Rectal smooth muscle tissue (tissue), 1 donor: ENCODE data around the gene RSPH6A.

Experiments
- H3K27ac ChIP-seq: one replicate; pipeline ENCODE4 v1.7.0; 2013; ENCODE audit warnings: low read depth, low read length, inconsistent platforms
- H3K27me3 ChIP-seq: one replicate; pipeline ENCODE4 v1.7.0; 2013; ENCODE audit warnings: low read length; ENCODE audit not compliant: control insufficient read depth, insufficient read depth
- H3K36me3 ChIP-seq: one replicate; pipeline ENCODE4 v1.7.0; 2013; ENCODE audit warnings: low read length; ENCODE audit not compliant: control insufficient read depth, insufficient read depth
- H3K4me1 ChIP-seq: one replicate; pipeline ENCODE4 v1.7.0; 2013; ENCODE audit warnings: low read length; ENCODE audit not compliant: control insufficient read depth, insufficient read depth
- H3K4me3 ChIP-seq: one replicate; pipeline ENCODE4 v1.7.0; 2013; ENCODE audit warnings: low read length
- H3K9ac ChIP-seq: one replicate; pipeline ENCODE4 v1.7.0; 2013; ENCODE audit warnings: low read length

Gene RSPH6A

DNA sequence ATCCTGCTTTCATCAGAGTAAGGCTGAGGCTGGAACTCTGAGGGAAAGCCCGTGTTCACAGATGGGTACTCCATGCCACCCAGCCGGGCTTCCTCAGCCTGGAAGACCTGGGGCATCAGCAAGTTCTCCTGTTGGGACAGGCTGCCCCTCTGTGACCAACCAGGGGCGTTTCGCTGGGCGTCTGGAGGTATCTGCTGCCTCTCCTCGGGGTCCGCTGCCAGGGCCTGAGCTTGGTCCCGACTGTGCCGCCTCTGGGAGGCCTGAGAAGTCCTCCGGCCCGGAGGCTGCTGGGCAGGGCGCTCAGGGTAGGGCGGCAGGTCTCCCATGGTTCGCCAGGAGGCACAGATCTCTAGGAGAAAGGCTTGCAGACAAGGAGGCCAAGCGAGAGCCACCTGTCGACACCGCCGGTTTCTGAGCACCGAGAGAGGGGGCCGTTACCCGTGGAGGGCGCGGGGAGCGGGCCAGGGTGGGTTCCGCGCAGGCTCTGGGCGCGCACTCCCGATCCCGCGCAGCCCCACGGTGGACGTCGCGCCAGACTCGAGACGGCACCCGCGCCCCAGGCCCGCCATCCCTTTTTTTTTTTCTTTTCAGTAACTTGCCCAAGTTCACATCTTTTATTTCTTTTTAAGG lies at the start of gene RSPH6A:
Gene RSPH6A, minus strand, starts transcription at position 458 of the 630 bp plus-strand sequence. Its CDS starts 132 bp downstream, at position 326.
- Histone ChIP-seq H3K9ac (no peak within 1 kb of the TSS), H3K27ac (no peak within 1 kb of the TSS), H3K27me3 (no peaks in the 10 kb centered on the region)

DNA sequence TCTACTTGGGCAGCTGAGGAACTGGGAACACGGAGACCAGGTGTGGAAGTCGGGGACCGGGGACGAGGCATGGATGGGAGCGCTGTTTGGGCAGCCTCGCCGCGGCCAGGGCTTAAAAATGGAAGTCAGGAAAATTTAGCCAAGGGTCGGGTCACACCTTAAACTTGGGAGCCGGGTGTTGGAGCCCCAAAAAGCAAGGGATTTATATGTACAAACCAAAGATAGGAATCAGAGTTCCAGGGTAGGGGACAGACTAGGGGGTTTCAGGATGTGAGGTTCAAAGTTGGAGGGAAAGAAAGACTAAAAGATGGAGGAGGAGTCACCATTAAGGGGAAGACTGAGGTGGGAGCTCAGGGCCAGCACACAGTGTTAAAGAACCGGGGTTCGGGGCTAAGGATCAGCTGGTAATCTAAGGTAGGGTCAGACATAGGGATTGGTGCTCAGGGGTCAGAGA lies 49.5 kb upstream of the RSPH6A start:
- peak overlapping the region; percentile 66 for H3K4me3 ChIP-seq
- peaks cover 2% of the 10 kb centered on the region for H3K36me3 ChIP-seq
- peaks cover 3% of the 10 kb centered on the region for H3K4me1 ChIP-seq
- peak overlapping the region; percentile 17 for H3K9ac ChIP-seq
- peaks cover 3% of the 10 kb centered on the region for H3K27me3 ChIP-seq
- no peak overlapping the region for H3K27ac ChIP-seq

More for the DNA sequence above, at the start of gene RSPH6A:
- Histone ChIP-seq H3K4me3 (no peak within 1 kb of the TSS), H3K36me3 (no peaks in the 10 kb centered on the region), H3K4me1 (no peaks in the 10 kb centered on the region)

DNA sequence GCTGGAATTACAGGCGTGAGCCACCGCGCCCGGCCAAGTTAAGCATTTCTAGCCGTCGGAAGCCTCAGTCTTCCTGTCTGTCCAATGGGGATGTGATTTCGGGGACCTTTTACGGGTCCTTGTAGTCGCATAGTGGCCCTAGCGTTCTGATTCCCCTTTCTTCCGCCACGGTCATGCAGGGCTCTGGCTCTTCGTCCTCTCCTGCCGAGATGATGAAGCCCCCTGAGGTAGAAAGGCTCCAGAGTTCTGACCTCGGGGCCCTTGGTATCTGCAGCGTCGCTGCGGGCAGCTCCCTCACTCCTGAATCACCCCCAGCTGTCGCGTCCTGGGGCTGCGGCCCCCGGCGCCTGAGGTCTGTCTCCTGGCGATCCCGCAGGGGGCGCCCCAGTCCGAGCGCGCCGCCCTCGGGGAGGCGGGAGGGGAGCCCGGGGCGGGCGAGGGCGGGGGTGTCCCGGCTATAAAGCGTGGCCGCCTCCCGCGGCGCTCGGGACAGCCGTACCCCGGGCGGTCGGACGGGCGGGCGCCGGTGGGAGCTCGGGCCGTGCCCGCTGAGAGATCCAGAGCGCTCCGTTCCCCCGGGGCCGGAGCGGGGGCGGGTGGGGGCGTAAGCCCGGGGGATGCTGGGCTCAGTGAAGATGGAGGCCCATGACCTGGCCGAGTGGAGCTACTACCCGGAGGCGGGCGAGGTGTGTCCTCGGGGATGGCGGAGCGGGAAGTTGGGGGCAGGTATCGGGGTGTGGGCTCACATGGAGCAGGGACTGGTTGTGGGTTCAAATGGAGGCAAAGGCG lies 48.9 kb upstream of the RSPH6A start, which contains the start of gene FOXA3:
Gene FOXA3, plus strand, starts transcription at position 487 of the 789 bp plus-strand sequence. Its CDS starts 131 bp downstream, at position 618.
- H3K4me3 ChIP-seq = peak within 1 kb of the TSS; percentile 79
- peaks cover 3% of the 10 kb centered on the region for H3K4me1 ChIP-seq
- H3K27me3 ChIP-seq = peaks cover 3% of the 10 kb centered on the region
- H3K27ac ChIP-seq = no peak within 1 kb of the TSS
- peaks cover 4% of the 10 kb centered on the region for H3K36me3 ChIP-seq
- peak within 1 kb of the TSS; percentile 49 for H3K9ac ChIP-seq

DNA sequence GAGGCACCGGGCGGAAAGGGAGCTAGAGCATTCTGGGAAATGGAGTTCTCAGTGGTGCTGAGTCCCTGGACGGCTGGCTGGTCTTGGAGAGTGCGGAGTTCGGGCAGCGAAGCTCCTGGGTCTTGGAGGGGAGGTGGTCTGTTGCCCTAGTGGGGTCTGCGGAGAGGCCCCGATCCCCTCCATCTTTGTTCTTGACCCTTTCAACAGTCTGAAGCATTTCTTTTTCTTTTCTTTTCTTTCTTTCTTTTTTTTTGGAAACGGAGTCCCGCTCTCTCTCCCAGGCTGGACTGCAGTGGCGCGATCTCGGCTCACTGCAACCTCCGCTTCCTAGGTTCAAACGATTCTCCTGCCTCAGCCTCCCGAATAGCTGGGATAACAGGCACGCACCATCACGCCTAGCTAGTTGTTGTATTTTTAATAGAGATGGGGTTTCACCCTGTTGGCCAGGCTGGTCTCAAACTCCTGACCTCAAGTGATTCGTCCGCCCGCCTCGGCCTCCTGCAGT lies 48.3 kb upstream of the RSPH6A start:
- Histone ChIP-seq H3K9ac (no peak overlapping the region), H3K36me3 (peaks cover 4% of the 10 kb centered on the region), H3K27me3 (peaks cover 3% of the 10 kb centered on the region), H3K27ac (no peak overlapping the region), H3K4me3 (peak overlapping the region; percentile 79), H3K4me1 (peaks cover 3% of the 10 kb centered on the region)

DNA sequence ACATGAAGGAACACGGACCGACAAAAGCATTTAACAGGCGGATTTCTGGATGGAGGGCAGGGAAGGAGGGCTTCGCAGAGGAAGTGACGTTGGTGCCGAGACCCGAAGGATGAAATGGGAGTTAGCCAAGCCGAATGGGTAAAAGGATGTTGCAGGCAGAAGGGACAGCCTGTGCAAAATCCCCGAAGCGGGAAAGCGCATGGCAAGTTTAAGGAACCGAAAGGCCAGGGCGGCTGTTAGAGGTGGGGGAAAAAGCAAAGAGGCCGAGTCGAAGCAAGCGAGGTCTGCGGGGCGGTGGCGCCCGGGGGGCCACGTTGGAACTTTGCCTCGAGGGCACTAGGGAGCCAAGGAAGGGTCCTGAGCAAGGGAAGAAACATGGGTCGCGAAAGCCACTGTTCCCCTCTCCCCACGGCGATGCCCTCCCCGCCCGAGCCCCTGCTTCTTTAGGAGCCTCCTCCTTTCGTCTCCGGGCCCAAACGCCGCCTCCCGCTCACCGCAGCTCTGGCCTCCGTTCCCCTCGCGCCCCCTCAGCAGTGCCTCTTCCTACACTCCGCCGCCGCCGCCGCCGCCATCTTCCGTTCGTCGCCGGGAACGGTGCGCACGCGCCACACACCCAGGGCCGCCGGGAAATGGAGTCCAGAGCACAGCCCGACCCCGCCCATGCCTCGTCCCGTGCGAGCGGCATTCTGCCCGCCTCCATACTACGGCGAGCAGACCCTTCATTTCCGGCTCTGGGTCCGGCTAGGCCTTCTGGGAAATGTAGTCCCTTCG lies 47.6 kb upstream of the RSPH6A start, which contains the start of gene SYMPK:
Gene SYMPK, minus strand, starts transcription at position 584 of the 771 bp plus-strand sequence. CDS start 8,652 bp downstream, outside the sequence.
- peak within 1 kb of the TSS; percentile 59 for H3K9ac ChIP-seq
- peaks cover 3% of the 10 kb centered on the region for H3K27me3 ChIP-seq
- H3K27ac ChIP-seq = peak within 1 kb of the TSS; percentile 74
- peaks cover 4% of the 10 kb centered on the region for H3K36me3 ChIP-seq
- H3K4me3 ChIP-seq = peak within 1 kb of the TSS; percentile 86
- H3K4me1 ChIP-seq = peaks cover 3% of the 10 kb centered on the region

DNA sequence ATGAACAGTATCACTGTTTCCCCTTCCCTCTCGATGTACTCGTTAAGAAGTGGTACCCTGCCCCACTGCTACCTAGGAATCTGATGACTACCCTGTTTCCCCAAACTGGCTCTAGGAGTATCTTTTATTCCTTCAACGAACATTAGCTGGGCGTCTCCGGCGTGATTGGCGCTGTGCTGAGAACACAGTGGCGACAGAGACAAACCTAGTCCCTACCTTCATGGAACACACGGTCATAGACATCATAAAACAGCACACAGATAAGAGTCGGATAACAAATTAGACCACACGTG lies 47.1 kb upstream of the RSPH6A start:
- Histone ChIP-seq H3K36me3 (peaks cover 4% of the 10 kb centered on the region), H3K4me1 (peaks cover 3% of the 10 kb centered on the region), H3K27me3 (peaks cover 3% of the 10 kb centered on the region), H3K9ac (no peak overlapping the region), H3K27ac (peak overlapping the region; percentile 74), H3K4me3 (peak overlapping the region; percentile 86)

DNA sequence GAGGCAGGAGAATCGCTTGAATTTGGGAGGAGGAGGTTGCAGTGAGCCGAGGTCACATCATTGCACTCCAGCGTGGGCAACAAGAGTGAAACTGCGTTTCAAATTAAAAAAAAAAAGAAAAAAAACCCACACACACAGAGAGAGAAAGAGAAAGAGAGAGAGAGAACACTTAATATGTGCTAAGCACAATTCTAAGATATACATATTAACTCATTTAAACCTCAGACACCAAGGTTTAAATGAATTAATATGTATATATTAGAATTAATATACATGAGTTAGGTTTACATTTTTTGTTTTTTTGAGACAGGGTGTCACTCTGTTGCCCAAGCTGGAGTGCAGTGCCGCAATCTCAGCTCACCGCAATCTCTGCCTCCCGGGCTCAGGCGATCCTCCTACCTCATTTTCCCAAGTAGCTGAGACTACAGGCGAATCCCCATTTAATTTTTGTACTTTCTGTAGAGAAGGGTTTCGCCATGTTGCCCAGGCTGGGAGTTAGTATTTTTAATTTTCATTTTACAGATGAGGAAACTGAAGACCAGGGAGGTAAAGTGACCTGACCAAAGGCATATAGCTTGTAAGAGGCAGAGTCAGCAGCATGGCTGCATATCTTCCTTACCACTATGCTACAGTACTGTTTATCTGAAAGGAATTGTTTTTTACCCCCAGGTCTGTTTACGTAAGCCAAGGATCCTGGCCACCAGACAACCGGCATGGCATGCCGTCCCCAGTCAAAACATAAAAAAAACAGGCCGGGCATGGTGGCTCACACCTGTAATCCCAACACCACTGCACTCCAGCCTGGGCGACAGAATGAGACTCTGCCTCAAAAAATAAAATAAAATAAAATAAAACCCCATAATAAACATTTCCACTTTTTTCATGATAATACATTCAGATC lies 45.5 kb upstream of the RSPH6A start:
- no peak overlapping the region for H3K4me3 ChIP-seq
- H3K27ac ChIP-seq = no peak overlapping the region
- H3K9ac ChIP-seq = no peak overlapping the region
- peaks cover 3% of the 10 kb centered on the region for H3K27me3 ChIP-seq
- peaks cover 4% of the 10 kb centered on the region for H3K36me3 ChIP-seq
- H3K4me1 ChIP-seq = peaks cover 3% of the 10 kb centered on the region

DNA sequence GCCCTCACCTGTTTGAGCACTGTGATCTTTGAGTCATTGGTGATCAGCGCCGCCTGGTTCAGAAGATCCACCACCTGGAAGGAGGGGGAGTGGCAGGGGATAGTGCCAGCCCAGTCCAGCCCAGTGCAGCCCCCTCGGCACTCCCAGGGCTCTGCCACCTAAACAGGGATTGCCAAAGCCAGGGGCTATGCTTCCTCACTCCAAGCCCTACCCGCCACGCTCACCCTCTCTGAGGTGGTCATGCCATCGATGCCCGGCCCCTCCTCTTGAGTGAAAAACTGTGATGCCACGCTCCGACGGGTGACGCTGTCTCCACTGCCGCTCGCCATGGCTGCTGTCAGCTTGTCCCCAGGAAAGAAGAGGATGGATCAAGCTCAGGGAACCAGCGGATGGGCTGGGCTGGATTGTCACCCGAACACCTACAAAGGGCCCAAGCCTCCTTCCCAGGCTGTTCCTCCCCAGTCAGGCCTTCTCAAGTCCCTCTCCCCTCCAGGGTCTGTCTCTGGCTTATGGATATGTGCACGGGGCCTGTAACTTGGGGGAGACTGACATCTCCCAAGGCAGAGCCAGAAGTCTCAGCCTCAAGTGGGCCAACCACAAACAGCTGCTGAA lies 39.2 kb upstream of the RSPH6A start:
- H3K9ac ChIP-seq = no peak overlapping the region
- peaks cover 30% of the 10 kb centered on the region for H3K36me3 ChIP-seq
- no peak overlapping the region for H3K27ac ChIP-seq
- H3K27me3 ChIP-seq = no peaks in the 10 kb centered on the region
- H3K4me3 ChIP-seq = no peak overlapping the region
- no peaks in the 10 kb centered on the region for H3K4me1 ChIP-seq

DNA sequence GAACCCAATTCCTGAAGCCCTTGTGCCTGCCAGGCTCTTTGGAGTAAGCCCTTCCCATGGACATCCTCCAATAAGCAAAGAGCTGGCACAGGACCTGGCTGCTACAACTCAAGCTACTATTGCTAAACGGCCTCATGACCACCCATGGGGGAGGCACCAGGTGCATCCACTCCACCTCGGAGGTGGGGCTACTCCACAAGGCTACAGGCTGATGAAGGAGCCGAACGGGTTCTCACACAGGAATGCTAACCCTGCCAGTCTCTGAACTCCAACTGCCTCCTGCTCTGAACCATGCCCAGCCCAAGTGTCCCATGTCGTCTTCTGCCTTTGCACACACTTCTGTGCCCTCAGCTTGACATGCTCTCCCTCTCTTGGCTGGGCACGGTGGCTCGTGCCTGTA lies 37.9 kb upstream of the RSPH6A start:
- Histone ChIP-seq H3K9ac (no peak overlapping the region), H3K4me3 (no peak overlapping the region), H3K27ac (no peak overlapping the region)

DNA sequence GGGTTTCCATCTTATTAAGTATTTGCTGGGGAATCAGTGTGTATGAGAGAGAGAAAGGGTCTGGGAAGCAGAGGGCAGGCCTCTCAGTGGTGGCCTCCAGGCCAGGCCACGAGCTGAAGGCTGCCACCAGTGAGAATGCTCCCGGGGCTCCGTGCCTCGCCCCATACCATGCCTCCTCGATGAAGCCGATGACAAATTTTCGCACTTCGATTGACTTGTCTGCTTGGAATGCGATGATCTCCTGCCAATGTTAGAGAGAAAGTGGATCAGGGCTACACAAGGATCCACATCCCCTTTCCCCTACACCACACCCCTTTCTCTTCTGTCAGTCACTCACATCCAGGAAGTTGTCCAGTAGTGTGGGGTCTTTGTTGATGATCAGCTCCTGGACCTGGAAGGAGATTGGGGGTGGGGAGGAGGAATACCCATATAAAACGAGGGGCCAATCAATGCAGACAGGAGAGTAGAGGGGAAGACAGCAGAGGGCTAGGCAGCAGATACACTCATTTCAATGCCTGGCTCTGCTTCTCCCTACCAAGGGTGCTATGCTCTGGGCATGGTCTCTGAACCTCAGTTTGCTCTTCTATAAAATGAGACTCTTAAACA lies 37.1 kb upstream of the RSPH6A start:
- H3K27ac ChIP-seq = no peak overlapping the region
- H3K9ac ChIP-seq = no peak overlapping the region
- no peak overlapping the region for H3K4me3 ChIP-seq
- no peaks in the 10 kb centered on the region for H3K4me1 ChIP-seq
- H3K27me3 ChIP-seq = no peaks in the 10 kb centered on the region
- H3K36me3 ChIP-seq = peaks cover 43% of the 10 kb centered on the region

More for the DNA sequence above, 37.9 kb upstream of the RSPH6A start:
- Histone ChIP-seq H3K27me3 (no peaks in the 10 kb centered on the region), H3K36me3 (peaks cover 37% of the 10 kb centered on the region), H3K4me1 (no peaks in the 10 kb centered on the region)

DNA sequence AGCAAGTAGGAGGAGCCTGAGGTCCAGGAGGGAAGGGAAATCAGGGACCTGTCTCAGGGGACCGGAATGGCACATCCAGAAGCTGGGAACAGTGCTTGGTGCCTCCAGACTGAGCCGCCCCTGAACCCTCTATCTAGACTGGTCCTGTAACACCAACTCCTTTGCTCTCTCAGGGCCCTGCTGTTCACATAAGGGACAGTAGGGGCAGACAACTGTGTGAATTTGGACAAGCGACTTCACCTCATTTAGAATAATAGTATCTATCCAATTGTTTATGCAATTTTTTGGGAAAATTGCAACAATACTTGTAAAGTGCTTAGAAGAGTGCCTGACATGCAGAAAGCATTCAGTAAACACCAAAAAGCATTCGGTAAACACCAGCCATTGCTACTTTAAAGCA lies 33.8 kb upstream of the RSPH6A start:
- H3K27ac ChIP-seq = no peak overlapping the region
- peaks cover 38% of the 10 kb centered on the region for H3K36me3 ChIP-seq
- H3K27me3 ChIP-seq = no peaks in the 10 kb centered on the region

More for the DNA sequence above, 33.8 kb upstream of the RSPH6A start:
- no peaks in the 10 kb centered on the region for H3K4me1 ChIP-seq
- no peak overlapping the region for H3K9ac ChIP-seq
- H3K4me3 ChIP-seq = no peak overlapping the region
